Astrocyte of the cerebellum (primary cell): ENCODE data around the gene RELT.

Experiments
- DNase-seq: peaks from one replicate; pipeline ENCODE4 v3.0.0-alpha.2; 2011; ENCODE audit warnings: low read depth
- H3K4me3 ChIP-seq: 2 replicates; pipeline ENCODE4 v1.5.1; 2011; ENCODE audit warnings: mild to moderate bottlenecking, low read depth, low read length, moderate library complexity
- CTCF ChIP-seq: IDR thresholded peaks from 2 replicates; pipeline ENCODE4 v1.5.1; 2012; ENCODE audit warnings: low read length, low read depth, moderate library complexity, mild to moderate bottlenecking; ENCODE audit errors: missing control alignments
- in situ Hi-C: cut with HindIII; loops from 2 replicates; pipeline ENCODE4 v1.10.0; 2017; ENCODE audit warnings: low sequenced_read_pairs

The RELT gene

GRCh38 chr11:73347067-73347466 lies 29.1 kb upstream of the RELT start:
- DNase-seq = no peak
- TF ChIP-seq CTCF = no peak
- in situ Hi-C loops = no loop called here
- H3K4me3 ChIP-seq = no peak overlapping the region

GRCh38 chr11:73348838-73349237 lies 27.4 kb upstream of the RELT start:
- in situ Hi-C loops = no loop called here
- no peak for TF ChIP-seq CTCF
- no peak overlapping the region for H3K4me3 ChIP-seq
- DNase-seq = no peak

- no peak for TF ChIP-seq CTCF
- no peak for DNase-seq
- H3K4me3 ChIP-seq = no peak overlapping the region
- in situ Hi-C loops = no loop called here
Measured at GRCh38 chr11:73349633-73350032, 26.6 kb upstream of the RELT start.

- in situ Hi-C loops = no loop called here
- peak; percentile 60 for DNase-seq
- no peak overlapping the region for H3K4me3 ChIP-seq
- peak; percentile 99 for TF ChIP-seq CTCF
Measured at GRCh38 chr11:73350908-73351636, 25.1 kb upstream of the RELT start.

GRCh38 chr11:73353422-73353821 lies 22.8 kb upstream of the RELT start:
- TF ChIP-seq CTCF = no peak
- no peak overlapping the region for H3K4me3 ChIP-seq
- no peak for DNase-seq
- in situ Hi-C loops = no loop called here

- H3K4me3 ChIP-seq = no peak overlapping the region
- in situ Hi-C loops = no loop called here
- DNase-seq = no peak
- no peak for TF ChIP-seq CTCF
Measured at GRCh38 chr11:73355109-73355508, 21.1 kb upstream of the RELT start.
